GM12878 (cell line): Measurements from ENCODE around the gene C2orf68. TPM values are rescaled to one million over a fixed set of nuclear protein-coding genes. Genes with fewer than 3 reads are reported as not detected.

Experiments
- ATAC-seq: fragments of 200-7000 bp; cut with Tn5 transposase; 3 replicates; pipeline ENCODE4 v1.9.1; 2020; ENCODE audit warnings: mild to moderate bottlenecking, moderate library complexity
- BruUV-seq: library from RNA; stranded (reverse); fragments of 400-500 nt; replicated peaks from 2 replicates; lab custom pipeline; 2021; lab: Mats Ljungman, UMichigan
- CTCF ChIA-PET: fragments of 300-600 bp; sonication (Branson Sonifier 250); formaldehyde crosslinking; extraction: SDS; loops from one replicate; lab custom pipeline; 2021; ENCODE audit warnings: inconsistent platforms; lab: Yijun Ruan, JAX
- POLR2A ChIA-PET: fragments of 350-600 bp; formaldehyde crosslinking; extraction: SDS; loops from one replicate; lab custom pipeline; 2021; ENCODE audit warnings: inconsistent platforms; lab: Charles Lee
- RAD21 ChIA-PET: fragments of 300-600 bp; sonication (Branson Sonifier 250); formaldehyde crosslinking; loops from one replicate; lab custom pipeline; 2023; ENCODE audit warnings: antibody characterized with exemption; ENCODE audit not compliant: unreplicated experiment; lab: Charles Lee
- SMC1A ChIA-PET: fragments of 300-600 bp; sonication (Branson Sonifier 250); formaldehyde crosslinking; loops from one replicate; lab custom pipeline; 2023; ENCODE audit not compliant: unreplicated experiment, uncharacterized antibody; lab: Charles Lee
- DNase-seq: peaks from one replicate; pipeline ENCODE4 v3.0.0-alpha.2; 2011; ENCODE audit warnings: low read depth, low spot score
- FAIRE-seq: peaks from 3 replicates; lab custom pipeline; 2011; peaks lifted over from hg19 to GRCh38; lab: Jason Lieb, UNC
- H2AFZ ChIP-seq: 2 replicates; pipeline ENCODE4 v1.6.0; 2011; ENCODE audit warnings: low read depth, low read length, control low read depth; ENCODE audit not compliant: control insufficient read depth
- H3K27ac ChIP-seq: 2 replicates; pipeline ENCODE4 v1.5.1; 2011; ENCODE audit warnings: control low read depth; ENCODE audit not compliant: control insufficient read depth, insufficient read depth
- H3K27me3 ChIP-seq, 2 experiments: replicated peaks in 1 of 2; 2 replicates each; pipeline versions ENCODE4 v1.6.0 to v1.6.1; 2011; ENCODE audit warnings: low read length in 1 of 2; ENCODE audit not compliant: control insufficient read depth in 2 of 2, insufficient read depth in 2 of 2
- H3K36me3 ChIP-seq, 2 experiments: 2 replicates each; pipeline ENCODE4 v1.5.1; 2011; ENCODE audit warnings: low read length in 1 of 2; ENCODE audit not compliant: control insufficient read depth in 2 of 2, insufficient read depth in 2 of 2
- H3K4me1 ChIP-seq: 2 replicates; pipeline ENCODE4 v1.6.1; 2011; ENCODE audit warnings: mild to moderate bottlenecking, low read length, moderate library complexity, mixed read lengths; ENCODE audit not compliant: control insufficient read depth, insufficient read depth
- H3K4me2 ChIP-seq: 2 replicates; pipeline ENCODE4 v1.6.0; 2011; ENCODE audit warnings: control low read depth; ENCODE audit not compliant: control insufficient read depth, insufficient read depth
- H3K4me3 ChIP-seq: fragments of 200-600 bp; sonication (generic); 2 replicates; pipeline ENCODE4 v1.5.1; 2016
- H3K79me2 ChIP-seq: 2 replicates; pipeline ENCODE4 v1.6.0; 2011; ENCODE audit warnings: low read length; ENCODE audit not compliant: control insufficient read depth, insufficient read depth
- H3K9ac ChIP-seq: 2 replicates; pipeline ENCODE4 v1.8.0; 2011; ENCODE audit warnings: low read length, control low read depth, mixed read lengths; ENCODE audit not compliant: control insufficient read depth, insufficient read depth
- H3K9me3 ChIP-seq: replicated peaks from 3 replicates; pipeline ENCODE4 v1.5.1; 2011; ENCODE audit warnings: mild to moderate bottlenecking, low read length; ENCODE audit not compliant: control insufficient read depth, insufficient read depth
- H4K20me1 ChIP-seq: 2 replicates; pipeline ENCODE4 v1.6.0; 2011; ENCODE audit not compliant: control insufficient read depth, insufficient read depth
- CHD2 ChIP-seq: IDR thresholded peaks from 2 replicates; pipeline ENCODE4 v1.6.1; 2011; ENCODE audit warnings: low read depth, low read length, improper control_type of control experiment, borderline replicate concordance
- DPF2 ChIP-seq: fragments of 450-650 bp; IDR thresholded peaks from 2 replicates; pipeline ENCODE4 v1.6.1; 2017; ENCODE audit warnings: mild to moderate bottlenecking
- EGR1 ChIP-seq, 2 experiments: IDR thresholded peaks; 1 replicate in 1 of 2; 2 replicates in 1 of 2; pipeline ENCODE4 v1.6.1; 2011 to 2012; ENCODE audit warnings: low read depth in 2 of 2, low read length in 2 of 2, borderline replicate concordance in 1 of 2, mild to moderate bottlenecking in 1 of 2, moderate library complexity in 1 of 2
- EP300 ChIP-seq, 2 experiments: fragments of 150-350 bp in 1 of 2; IDR thresholded peaks; 2 replicates each; pipeline ENCODE4 v1.6.1; 2011 to 2012; ENCODE audit warnings: low read depth in 2 of 2, low read length in 2 of 2, borderline replicate concordance in 1 of 2, improper control_type of control experiment in 1 of 2, inconsistent platforms in 1 of 2; ENCODE audit not compliant: control insufficient read depth in 1 of 2
- ESRRA ChIP-seq: IDR thresholded peaks from 2 replicates; pipeline ENCODE4 v1.6.1; 2012; ENCODE audit warnings: mild to moderate bottlenecking, low read length, improper control_type of control experiment
- ETV6 ChIP-seq, 2 experiments: fragments of 450-650 bp in 1 of 2; IDR thresholded peaks in 1 of 2; conservative IDR thresholded peaks in 1 of 2; 2 replicates each; pipeline ENCODE4 v1.6.1; 2014; ENCODE audit warnings: antibody characterized with exemption in 1 of 2, borderline replicate concordance in 1 of 2, low read depth in 1 of 2, mild to moderate bottlenecking in 1 of 2, moderate library complexity in 1 of 2
- GATAD2B ChIP-seq: fragments of 450-650 bp; conservative IDR thresholded peaks from 2 replicates; pipeline ENCODE4 v1.6.1; 2017; ENCODE audit warnings: low read depth, mild to moderate bottlenecking, moderate library complexity
- HCFC1 ChIP-seq: fragments of 150-350 bp; IDR thresholded peaks from 2 replicates; pipeline ENCODE4 v1.6.1; 2014; ENCODE audit warnings: low read length
- NBN ChIP-seq: fragments of 450-650 bp; IDR thresholded peaks from 2 replicates; pipeline ENCODE4 v1.6.1; 2016
- POLR2A ChIP-seq: IDR thresholded peaks from 2 replicates; pipeline ENCODE4 v1.6.1; 2011; ENCODE audit warnings: low read depth, mild to moderate bottlenecking, low read length
- RELA ChIP-seq: fragments of 450-650 bp; IDR thresholded peaks from 2 replicates; pipeline ENCODE4 v1.8.0; 2014; ENCODE audit warnings: borderline replicate concordance; ENCODE audit not compliant: partially characterized antibody
- SPI1 ChIP-seq: IDR thresholded peaks from 2 replicates; pipeline ENCODE4 v1.6.1; 2011; ENCODE audit warnings: low read depth, mild to moderate bottlenecking, low read length, moderate library complexity, borderline replicate concordance; ENCODE audit not compliant: insufficient read depth
- SREBF1 ChIP-seq: IDR thresholded peaks from 2 replicates; pipeline ENCODE4 v1.6.1; 2012; ENCODE audit warnings: mild to moderate bottlenecking, low read length
- STAT1 ChIP-seq: fragments of 450-650 bp; conservative IDR thresholded peaks from 2 replicates; pipeline ENCODE4 v1.6.1; 2014; ENCODE audit warnings: antibody characterized with exemption, mild to moderate bottlenecking
- TAF1 ChIP-seq: IDR thresholded peaks from 2 replicates; pipeline ENCODE4 v1.6.1; 2011; ENCODE audit warnings: mild to moderate bottlenecking, low read depth, low read length, borderline replicate concordance
- TBL1XR1 ChIP-seq: IDR thresholded peaks from 2 replicates; pipeline ENCODE4 v1.6.1; 2012; ENCODE audit warnings: low read depth, low read length, improper control_type of control experiment
- TCF12 ChIP-seq: IDR thresholded peaks from 2 replicates; pipeline ENCODE4 v1.6.1; 2011; ENCODE audit warnings: low read depth, mild to moderate bottlenecking, low read length
- ZNF207 ChIP-seq: fragments of 450-650 bp; IDR thresholded peaks from 2 replicates; pipeline ENCODE4 v1.6.1; 2014; ENCODE audit warnings: antibody characterized with exemption, mild to moderate bottlenecking, borderline replicate concordance
- ZNF217 ChIP-seq: fragments of 450-650 bp; IDR thresholded peaks from 2 replicates; pipeline ENCODE4 v1.6.1; 2017; ENCODE audit warnings: antibody characterized with exemption, mild to moderate bottlenecking
- ZSCAN29 ChIP-seq: fragments of 450-650 bp; IDR thresholded peaks from 2 replicates; pipeline ENCODE4 v1.6.1; 2017; ENCODE audit warnings: mild to moderate bottlenecking, moderate library complexity
- WGBS: methylation state at CpG from one replicate; pipeline ENCODE4 v1.1.6; 2016; ENCODE audit warnings: low lambda C conversion rate; ENCODE audit not compliant: insufficient replicate concordance, insufficient coverage; ENCODE audit errors: missing lambda C conversion rate; 5-methylcytosine and 5-hydroxymethylcytosine counted together
- in situ Hi-C: fragments of 300-500 bp; cut with MboI; formaldehyde crosslinking; loops from 9 replicates; pipeline ENCODE4 v1.14.3; 2018; ENCODE audit warnings: mixed read lengths
- intact Hi-C: fragments of 100-400 bp; cut with micrococcal nuclease; formaldehyde crosslinking; loops from one replicate; pipeline ENCODE4 v1.14.2; 2022; ENCODE audit not compliant: unreplicated experiment
- polyA plus RNA-seq, 11 experiments: library from polyadenylated mRNA; depleted of rRNA in 4 of 11; unstranded in 6 of 11; stranded (reverse) in 5 of 11; fragments of >200 nt; fragmentation: Nextera tagmentation in 4 of 11; fragmentation: Illumina TruSeq in 1 of 11; extraction: Ambion mirVana in 4 of 11; extraction: Trizol in 1 of 11; gene quantifications; 1 replicate in 1 of 11; 2 replicates in 10 of 11; pipeline versions ENCODE4 v1.2.1 to v1.2.3, GENCODE V29; 2011 to 2016; ENCODE audit warnings: inconsistent platforms in 2 of 11, missing spikeins in 2 of 11, low read depth in 1 of 11
- total RNA-seq, 4 experiments: library from RNA; depleted of rRNA in 3 of 4; stranded (reverse); fragments of >200 nt in 3 of 4; fragmentation: Illumina TruSeq in 1 of 4; extraction: Trizol in 1 of 4; gene quantifications; 2 replicates each; pipeline versions ENCODE4 v1.2.1 to v1.2.3, GENCODE V29; 2013 to 2021
- TF ChIP-seq, protein P1 (sequence below), 3 experiments: IDR thresholded peaks in 2 of 3; conservative IDR thresholded peaks in 1 of 3; 2 replicates each; pipeline ENCODE4 v1.5.1; 2011; ENCODE audit warnings: low read depth in 3 of 3, low read length in 3 of 3, mild to moderate bottlenecking in 3 of 3, control low read depth in 2 of 3, moderate library complexity in 2 of 3, inconsistent platforms in 1 of 3, mixed read lengths in 1 of 3; ENCODE audit not compliant: control insufficient read depth in 2 of 3, insufficient read depth in 1 of 3; ENCODE audit errors: extremely low read depth in 1 of 3

Gene C2orf68
- total and polyA plus RNA-seq, 10 of the 15 experiments (the other 5 are each of a cell fraction or from before 2014, with no cell fraction given), result 12.7 to 56.1 (median 28.4) TPM

DNA sequence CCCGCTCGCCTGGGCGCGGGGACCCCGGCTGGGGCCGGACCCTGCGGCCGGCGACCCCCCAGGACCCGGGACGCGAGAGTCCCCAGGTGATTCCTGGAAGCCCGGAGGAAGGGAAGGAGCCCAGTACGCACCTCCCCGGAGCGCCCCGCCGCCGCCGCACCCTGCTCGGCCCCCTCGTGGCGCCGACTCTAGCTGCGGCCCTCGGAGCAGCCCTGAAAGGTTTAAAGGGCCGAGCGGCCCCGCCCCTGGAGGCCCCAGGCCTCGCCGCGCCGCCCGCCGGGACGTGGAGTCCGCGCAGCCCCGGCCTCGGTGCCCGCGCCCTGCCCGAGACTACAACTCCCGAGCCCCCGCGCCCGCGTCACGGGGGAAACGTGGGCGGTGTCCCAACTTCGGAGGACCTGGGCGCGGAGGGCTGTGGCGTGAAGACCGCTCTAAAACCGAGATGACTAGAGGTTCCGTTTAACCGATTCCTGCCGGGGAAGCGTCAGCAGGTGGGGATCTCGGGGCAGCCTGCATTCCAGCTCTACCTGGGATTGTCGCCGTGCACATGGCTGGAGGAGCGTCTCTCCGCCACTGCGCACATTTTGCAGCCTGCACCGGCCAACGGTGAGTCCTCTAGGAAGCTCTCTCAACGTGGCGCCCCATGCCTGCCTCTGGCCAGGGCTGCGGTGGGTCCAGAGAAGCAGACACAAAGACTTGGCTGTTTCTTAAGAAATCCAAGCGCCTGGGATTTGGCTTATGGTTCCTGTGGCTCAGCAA is 9.2 kb downstream of the C2orf68 start, which contains the start of gene TMEM150A:
Gene TMEM150A, minus strand, starts transcription at position 223 of the 759 bp plus-strand sequence. CDS start 750 bp downstream, outside the sequence.
- peak; percentile 44 for FAIRE-seq
- SMC1A ChIA-PET, result no interaction called here
- peak; percentile 48; the same call in 1 of the 2 replicates for TF ChIP-seq STAT1
- TF ChIP-seq EP300 (IDR thresholded peaks at IDR 0.05; ENCODE audit: borderline replicate concordance in 1 of 2, control insufficient read depth in 1 of 2, low read depth in 2 of 2, low read length in 2 of 2), result no peak
- TF ChIP-seq ESRRA, result no peak
- 0 out of 2 replicates have a peak, but pooled peaks have one; percentile 22 for TF ChIP-seq SREBF1
- no peak for TF ChIP-seq ZSCAN29
- peak; percentile 50 for TF ChIP-seq RELA
- no peak for TF ChIP-seq TCF12
- 0 out of 2 replicates have a peak, but pooled peaks have one; percentile 26 for TF ChIP-seq NBN
- TF ChIP-seq TAF1, result no peak
- TF ChIP-seq HCFC1, result peak; percentile 91
- TF ChIP-seq ZNF217, result 0 out of 2 replicates have a peak, but pooled peaks have one; percentile 51
- peak in 1 of 2 experiments; percentile 95; a peak in 2 of 3 replicates for TF ChIP-seq EGR1 (IDR thresholded peaks at IDR 0.05; ENCODE audit: borderline replicate concordance in 1 of 2, low read depth in 2 of 2, low read length in 2 of 2)
- TF ChIP-seq SPI1, result no peak
- peak; percentile 81 for TF ChIP-seq POLR2A
- peak; percentile 82; the same call in 1 of the 2 replicates for TF ChIP-seq GATAD2B
- TF ChIP-seq ETV6 (conservative IDR thresholded peaks at IDR 0.05 in 1 of 2, IDR thresholded peaks at IDR 0.05 in 1 of 2; ENCODE audit: borderline replicate concordance in 1 of 2, low read depth in 1 of 2), result no peak
- TF ChIP-seq DPF2, result peak; percentile 61
- TF ChIP-seq, protein P1, sequence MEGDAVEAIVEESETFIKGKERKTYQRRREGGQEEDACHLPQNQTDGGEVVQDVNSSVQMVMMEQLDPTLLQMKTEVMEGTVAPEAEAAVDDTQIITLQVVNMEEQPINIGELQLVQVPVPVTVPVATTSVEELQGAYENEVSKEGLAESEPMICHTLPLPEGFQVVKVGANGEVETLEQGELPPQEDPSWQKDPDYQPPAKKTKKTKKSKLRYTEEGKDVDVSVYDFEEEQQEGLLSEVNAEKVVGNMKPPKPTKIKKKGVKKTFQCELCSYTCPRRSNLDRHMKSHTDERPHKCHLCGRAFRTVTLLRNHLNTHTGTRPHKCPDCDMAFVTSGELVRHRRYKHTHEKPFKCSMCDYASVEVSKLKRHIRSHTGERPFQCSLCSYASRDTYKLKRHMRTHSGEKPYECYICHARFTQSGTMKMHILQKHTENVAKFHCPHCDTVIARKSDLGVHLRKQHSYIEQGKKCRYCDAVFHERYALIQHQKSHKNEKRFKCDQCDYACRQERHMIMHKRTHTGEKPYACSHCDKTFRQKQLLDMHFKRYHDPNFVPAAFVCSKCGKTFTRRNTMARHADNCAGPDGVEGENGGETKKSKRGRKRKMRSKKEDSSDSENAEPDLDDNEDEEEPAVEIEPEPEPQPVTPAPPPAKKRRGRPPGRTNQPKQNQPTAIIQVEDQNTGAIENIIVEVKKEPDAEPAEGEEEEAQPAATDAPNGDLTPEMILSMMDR (IDR thresholded peaks at IDR 0.05 in 2 of 3, conservative IDR thresholded peaks at IDR 0.05 in 1 of 3; ENCODE audit: control insufficient read depth in 2 of 3, extremely low read depth in 1 of 3, insufficient read depth in 1 of 3, low read depth in 3 of 3, low read length in 3 of 3), result peak; percentile 21 to 33 (median 27); a peak in 5 of 6 replicates
- TF ChIP-seq TBL1XR1, result no peak
- TF ChIP-seq ZNF207, result peak; percentile 61; the same call in 1 of the 2 replicates
- TF ChIP-seq CHD2, result peak; percentile 28; the same call in 1 of the 2 replicates

More for the DNA sequence above, 9.2 kb downstream of the C2orf68 start, which contains the start of gene TMEM150A:
- ChIA-PET POLR2A (interaction anchor here (1.0 to 1.1 kb wide), 4 partner anchors 9 to 42 kb away, joined by 3 to 5 read pairs (median 3); partner anchors contain the start of genes C2orf68 and VAMP8), CTCF (interaction anchor here (1.0 to 1.5 kb wide), 2 partner anchors 35 to 156 kb away, joined by 3 to 5 read pairs; no protein-coding TSS in a partner anchor), RAD21 (no interaction called here)
- Histone ChIP-seq H2AFZ (peak within 1 kb of the TSS; percentile 91), H3K4me3 (peak within 1 kb of the TSS; percentile 92), H3K4me1 (no peaks in the 10 kb centered on the region; the same call in 1 of the 2 replicates), H3K27me3 (no peaks in the 10 kb centered on the region), H4K20me1 (no peaks in the 10 kb centered on the region), H3K4me2 (peak within 1 kb of the TSS; percentile 95), H3K36me3 (peaks cover 0 to 10% of the 10 kb centered on the region in 2 experiments; a peak in 2 of 4 replicates), H3K9ac (peak within 1 kb of the TSS; percentile 59), H3K79me2 (no peaks in the 10 kb centered on the region), H3K9me3 (no peaks in the 10 kb centered on the region), H3K27ac (no peak within 1 kb of the TSS)
- no TSS peak for BruUV-seq
- 1% methylated on average over 59 of the region's 73 CpGs for WGBS
- in situ Hi-C loops, result no loop called here
- ATAC-seq (peak; percentile 99), DNase-seq (peak; percentile 34)
- intact Hi-C loops, result loop anchor here (2.0 kb wide), 1 partner anchor 42 kb away; the partner anchor contains the start of gene GGCX
